NCI-H2196 (cell line): ENCODE measurements around the gene CXCR3.

ENCODE experiments used
- DNase-seq: peaks from one replicate; lab custom pipeline; 2025; ENCODE audit not compliant: unreplicated experiment; lab: John Stamatoyannopoulos, UW

CXCR3 gene

DNA sequence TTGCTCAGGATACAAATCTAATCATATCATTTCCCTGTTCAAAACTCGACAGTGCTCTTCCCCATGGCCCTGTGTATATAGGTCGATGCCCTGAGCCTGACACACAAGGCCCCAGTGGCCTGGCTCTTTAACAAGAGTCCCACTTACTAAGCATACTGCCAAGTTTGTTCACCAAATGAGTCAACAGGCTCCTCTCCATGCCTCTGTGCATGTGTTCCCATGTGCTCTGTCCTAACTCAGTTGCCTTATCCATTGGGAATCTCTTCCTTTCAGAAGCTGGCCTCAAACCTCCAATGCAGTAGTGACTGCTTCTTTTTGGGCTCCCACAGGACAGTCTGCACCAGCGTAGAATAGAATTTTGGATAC is 18.9 kb upstream of the CXCR3 start:
- no peak for DNase-seq

DNA sequence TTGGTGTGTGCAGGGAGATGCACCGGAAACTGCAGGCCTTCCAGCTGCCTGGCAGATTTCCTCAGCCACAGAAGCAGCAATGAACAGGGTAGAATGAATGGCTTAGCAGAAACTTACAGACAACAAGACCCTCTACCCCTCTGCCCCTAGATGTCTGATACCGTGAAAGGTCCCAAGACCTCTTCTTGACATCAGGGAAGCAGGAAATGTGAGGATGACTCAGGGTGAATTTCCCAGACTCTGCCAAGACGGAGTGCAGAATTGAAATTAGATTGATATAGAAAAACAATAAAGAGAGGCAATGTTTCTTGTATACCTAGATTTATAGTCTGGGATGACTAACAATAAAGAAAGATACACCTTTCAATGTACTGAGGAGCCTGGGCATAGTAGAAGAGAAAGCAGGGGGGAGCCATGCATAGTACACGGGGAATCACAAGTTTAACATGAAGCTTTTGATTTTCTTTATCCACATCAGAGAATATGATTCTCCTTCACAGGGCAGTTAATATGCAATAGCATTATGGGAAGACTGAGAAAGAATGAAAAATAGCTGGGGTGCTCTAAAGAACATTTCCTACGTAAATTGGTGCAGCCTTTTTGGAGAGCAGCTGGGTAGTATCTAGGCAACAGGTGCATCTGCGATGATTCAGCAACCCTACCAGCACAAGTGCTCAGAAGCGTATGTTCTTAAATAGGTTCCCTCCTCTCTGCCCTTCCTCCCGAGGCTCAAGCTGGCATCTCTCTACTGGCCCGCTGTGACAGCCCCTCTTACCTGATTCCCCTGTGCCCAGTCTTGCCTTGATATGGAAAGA is 18.3 kb upstream of the CXCR3 start:
- no peak for DNase-seq

DNA sequence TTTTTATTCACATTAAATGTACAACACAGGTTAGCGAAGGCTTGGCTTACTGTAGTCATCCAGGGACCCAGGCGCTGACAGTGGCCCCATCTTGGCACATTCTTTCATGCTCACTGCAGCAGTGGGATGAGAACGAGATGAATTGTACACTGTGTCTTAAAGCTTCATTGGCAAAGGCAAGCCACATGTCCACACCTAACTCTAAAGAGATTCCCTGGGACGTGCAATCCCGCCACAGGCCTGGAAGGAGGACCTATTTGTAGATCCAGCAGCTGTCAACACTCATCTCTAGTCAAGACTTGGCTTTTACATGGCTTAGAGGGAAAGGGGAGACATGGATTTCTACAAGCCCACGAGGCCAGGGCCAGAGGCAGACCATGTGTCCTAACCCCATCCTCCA is 16.1 kb upstream of the CXCR3 start:
- DNase-seq, result no peak

DNA sequence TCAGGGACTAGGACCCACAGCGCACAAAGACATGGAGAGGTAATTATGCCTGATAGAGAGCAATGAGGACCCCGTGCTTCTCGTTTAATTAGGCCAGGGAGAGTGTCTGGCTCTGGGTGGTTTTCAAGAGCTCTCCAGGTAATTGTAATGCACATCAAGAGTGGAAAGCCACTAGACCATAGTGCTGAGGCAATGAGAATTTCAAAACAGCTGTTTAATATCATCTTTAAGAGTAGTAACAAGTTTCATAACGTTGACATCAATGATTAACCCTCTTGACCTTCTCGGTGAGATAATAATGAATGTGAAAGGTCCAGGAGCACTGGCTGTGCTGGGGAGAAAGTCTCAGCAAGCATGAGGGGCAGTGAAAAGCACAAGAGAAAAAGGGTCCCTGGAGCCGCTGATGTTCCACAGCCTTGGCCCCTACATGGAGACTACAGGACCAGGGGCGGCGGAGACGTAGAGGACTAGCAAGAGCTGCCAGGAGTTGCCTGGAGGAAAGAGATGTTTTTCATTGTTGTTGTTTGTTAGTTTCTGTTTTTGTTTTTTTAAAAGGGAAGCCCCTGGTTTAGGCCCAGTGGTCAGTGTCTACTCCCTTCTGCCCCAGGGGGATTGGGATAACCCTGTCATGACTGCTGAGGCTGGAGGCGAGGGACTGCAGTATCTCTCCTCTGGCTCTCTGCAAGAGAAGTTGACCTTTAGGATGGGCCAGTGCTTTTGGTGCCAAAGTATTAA is 14.8 kb upstream of the CXCR3 start:
- DNase-seq, result no peak

DNA sequence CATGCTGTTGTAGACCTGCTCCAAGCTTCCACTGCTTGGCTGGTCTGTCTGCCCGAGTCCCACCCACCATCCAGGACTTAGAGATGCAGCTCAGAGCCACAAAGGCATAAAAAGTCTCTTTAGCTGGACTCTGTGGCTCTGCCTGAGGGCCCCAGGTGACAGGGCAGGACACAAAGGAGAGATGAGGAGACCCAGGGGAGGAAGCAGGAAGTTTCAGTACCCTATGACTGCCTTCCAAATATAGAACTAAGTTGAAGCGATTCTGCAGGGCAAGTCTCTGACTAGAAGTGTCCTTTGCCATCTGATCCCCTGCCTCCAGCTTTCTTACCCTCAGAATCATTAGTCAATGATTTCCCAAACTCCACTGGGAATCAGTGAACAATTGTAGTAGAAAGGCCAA is 11.2 kb upstream of the CXCR3 start:
- no peak for DNase-seq

DNA sequence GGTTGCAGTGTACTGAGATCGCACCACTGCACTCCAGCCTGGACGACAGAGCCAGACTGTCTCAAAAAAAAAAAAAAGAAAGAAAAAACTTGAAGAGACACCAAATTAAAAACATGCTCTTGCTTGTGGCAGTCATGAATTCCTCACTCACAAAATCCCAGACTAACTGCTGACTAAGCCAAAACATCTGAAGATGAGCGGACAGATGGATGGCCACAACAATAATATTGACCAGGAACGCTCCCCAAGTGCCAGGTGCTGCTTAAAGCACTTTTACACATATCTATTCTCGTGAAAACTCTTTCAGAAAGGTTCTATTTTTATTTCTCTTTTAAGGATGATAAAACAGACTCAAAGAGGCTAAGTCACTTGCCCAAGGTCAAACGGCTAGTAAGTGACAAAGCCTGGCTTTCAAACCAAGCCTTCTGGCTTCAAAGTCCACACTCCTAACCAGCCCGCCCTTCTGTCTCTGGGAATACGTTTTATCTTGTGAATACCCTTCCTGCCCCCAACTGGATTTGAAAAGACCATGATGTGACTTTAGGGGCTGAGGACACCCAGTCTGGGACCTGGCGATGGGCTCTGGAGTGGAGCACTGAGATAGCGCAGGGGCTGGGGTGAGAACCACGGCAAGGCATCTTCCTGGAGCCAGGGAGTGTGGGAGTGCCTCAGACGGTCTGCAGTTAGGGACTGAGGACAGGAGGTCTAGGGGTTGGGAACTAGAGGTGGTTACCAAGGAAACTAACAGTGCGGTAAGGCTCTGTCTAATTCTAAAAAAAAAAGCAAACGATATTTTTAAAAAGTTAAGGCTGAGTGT is 9.5 kb upstream of the CXCR3 start:
- DNase-seq, result no peak

DNA sequence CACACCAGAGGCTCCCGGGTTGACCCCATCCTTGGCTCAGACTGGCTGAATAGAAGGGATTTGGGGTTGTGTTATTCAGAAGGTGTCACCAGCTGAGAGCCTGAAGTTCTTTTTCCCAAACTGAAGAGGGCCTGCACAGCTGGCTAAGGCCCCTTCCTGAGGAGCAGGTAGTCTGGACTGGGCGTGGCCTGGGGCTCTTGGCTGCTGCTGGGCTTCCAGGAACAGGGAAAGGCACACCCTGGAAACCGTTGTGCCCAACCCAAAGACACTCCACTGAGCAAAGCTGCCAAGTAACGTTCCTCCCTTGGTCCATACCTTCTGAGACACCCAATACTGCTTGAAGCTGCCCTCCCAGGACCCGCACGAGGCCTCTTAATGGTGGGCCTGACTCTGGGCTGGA is 8.3 kb upstream of the CXCR3 start:
- DNase-seq, result no peak

DNA sequence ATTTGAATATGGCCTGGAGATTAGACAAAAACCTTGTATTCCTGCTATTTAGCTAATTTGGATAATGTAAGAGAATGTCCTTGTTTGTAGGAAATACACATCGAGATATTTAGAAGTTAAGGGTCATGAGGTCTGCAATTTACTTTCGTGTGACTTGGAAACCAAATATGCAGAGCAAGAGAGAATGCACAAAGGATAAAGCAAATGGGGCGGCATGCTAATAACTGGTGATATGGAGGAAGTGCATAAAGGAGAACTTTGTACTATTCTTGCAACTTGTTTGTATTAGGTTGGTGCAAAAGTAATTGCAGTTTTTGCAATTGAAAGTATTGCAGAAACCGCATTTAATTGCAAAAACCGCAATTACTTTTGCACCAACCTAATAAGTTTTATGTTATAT is 7.2 kb upstream of the CXCR3 start:
- DNase-seq, result no peak

DNA sequence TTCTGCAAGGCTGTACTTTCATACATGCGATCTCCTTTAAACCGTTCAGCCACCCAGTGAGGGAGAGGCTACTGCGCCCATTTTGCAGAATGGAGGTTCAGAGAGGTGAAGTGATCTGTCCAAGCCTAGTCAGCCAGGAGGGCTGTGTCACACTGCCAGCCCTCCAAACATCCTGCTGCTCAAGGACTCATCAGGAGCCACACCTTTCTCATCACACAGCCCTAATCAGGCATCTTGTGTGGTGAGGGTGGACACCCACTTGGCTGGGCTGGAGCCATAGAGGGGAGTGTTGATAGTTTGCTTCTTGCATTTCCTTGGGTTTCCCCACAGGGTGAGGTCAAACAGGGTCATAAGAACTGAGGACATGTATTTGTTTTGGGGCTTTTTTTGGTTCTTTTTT is 5.4 kb upstream of the CXCR3 start:
- no peak for DNase-seq

DNA sequence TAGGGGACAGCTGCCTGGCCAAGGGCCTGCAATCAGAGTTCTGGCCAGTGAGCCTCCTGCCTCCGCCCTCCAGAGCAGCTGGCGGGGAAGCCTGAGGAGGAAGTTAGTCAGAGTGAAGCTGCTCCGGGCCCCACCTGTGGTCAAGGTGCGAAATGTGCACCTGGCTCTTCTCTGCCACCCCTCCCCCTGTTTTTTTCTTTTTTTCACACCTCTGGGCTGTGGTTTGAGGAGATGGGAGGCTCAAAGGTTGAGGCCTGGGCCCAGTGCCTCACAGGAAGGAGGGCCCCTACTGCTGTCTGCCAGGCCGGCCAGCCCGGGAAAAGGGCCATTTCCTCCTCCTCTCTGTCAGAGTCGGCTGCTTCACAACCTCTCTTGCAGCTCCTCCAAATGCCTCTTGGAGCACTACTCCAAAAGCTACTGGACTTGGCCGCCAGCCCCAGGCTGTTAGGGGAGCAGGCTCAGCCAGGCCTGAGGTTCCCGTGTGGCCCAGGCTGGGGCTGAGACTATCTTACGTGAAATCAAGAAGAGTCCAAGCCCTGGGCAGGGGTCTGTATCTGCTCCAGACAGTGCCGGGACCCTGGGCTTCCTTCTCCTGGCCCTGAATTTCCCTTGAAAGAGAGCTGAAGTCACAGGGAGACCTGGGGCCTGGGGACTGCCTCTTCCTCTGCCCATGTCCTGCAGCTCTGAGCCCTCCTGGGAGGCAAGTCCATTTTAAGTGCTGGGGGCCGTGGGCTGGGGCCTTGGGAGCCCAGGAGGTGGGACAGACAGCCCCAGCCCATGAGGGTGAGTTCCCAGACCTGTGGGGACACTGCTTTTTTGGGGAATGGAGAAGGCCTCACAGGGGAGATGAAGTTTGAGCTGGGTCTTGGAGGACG is 4.5 kb upstream of the CXCR3 start:
- peak; percentile 71 for DNase-seq

DNA sequence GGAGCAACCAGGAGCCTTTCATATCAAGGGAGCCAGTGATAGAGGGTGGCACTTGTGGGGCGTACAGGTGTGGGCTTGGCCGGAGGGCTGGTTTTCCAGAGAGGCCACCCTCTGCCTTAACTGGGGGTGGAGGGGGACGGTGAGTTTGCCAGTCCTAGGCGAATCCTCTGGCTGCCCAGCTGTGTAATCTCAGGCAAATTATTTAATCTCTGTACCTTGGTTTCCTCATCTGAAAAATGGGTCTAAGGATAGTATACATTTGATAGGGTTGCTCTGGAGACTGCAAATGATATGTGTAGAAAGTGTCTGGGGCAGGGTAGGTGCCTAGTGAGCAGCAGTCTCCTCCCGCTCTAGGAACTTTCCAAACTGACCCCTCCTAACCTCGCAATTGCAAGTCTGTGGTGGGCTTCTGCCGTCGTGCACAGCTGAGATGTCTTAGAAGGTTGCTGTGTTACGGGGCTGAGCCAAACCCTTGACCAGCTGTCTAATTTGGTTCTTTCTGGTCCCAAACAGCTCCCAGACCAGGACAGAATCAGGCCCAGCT is 3.8 kb upstream of the CXCR3 start:
- no peak for DNase-seq

DNA sequence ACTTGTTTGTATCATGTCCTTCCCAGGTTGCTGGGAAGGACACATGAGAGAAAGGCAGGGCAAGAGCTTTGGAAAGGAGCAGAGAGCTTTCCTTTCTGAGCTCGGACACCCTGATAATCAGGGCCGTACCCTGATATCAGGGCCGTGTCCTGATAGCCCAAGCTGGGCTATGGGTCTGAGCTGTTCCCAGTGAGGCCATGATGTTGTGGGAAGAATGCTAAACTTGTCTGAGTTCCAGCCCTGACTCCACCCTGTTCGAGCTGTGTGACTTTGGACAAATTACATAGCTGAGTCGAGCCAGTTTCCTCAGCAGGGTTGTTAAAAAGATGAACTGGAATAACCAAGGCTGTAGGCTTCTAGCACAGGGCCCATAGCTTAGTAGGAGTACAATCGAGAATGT is 3.3 kb upstream of the CXCR3 start:
- DNase-seq, result no peak

DNA sequence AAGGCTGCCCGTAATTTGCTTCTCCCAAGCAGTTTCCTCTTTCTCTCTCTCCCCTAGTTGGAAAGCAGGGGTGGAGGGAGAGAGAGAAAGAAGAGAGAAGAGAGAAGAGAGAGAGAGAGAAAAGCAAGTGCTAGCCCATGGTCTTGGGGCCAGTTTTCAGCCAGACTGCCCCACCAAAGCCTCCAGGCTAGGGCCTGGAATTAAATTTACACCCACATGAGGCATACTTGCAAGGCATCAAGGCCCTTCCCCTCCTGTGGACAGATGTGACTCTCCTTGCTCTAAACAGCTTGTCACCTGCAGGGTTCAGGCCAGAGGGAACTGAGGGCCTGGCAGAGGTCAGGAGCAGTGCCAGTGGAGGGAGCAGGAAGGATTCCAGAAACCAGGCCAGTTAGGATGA is 1.7 kb upstream of the CXCR3 start:
- DNase-seq, result no peak

DNA sequence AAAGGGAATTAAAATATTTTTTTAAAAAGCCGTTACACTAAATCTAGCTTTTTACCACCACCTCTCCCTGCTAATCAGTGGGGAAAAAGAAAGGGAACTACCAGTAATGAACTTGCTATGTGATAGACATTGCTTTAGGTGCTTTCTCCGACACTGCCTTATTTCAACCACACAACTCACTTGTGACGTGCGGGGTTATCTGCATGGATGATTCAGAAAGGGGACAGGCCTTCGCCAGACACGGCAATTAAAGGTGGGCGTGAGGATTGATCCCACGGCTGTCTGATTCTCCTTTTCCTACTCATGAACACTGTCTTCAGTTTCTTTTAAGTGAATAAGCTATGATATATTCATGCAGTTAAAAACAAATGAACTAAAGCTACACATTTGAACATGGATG is 882 bp upstream of the CXCR3 start:
- no peak for DNase-seq

DNA sequence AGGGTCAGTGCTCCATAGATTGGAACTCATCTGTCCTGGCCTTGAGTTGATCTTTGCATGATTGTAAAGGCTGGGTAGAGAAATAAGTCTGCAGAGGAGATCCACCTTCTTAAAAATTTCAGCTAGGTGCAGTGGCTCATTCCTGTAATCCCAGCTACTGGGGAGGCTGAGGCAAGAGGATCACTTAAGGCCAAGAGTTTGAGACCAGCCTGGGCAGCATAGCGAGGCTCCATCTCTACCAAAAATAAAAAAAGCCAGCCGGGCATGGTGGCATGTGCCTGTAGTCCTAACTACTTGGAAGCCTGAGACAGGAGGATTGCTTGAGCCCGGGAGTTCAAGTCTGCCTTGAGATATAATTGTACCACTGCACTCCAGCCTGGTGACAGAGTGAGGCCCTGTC is 476 bp upstream of the CXCR3 start:
- no peak for DNase-seq

DNA sequence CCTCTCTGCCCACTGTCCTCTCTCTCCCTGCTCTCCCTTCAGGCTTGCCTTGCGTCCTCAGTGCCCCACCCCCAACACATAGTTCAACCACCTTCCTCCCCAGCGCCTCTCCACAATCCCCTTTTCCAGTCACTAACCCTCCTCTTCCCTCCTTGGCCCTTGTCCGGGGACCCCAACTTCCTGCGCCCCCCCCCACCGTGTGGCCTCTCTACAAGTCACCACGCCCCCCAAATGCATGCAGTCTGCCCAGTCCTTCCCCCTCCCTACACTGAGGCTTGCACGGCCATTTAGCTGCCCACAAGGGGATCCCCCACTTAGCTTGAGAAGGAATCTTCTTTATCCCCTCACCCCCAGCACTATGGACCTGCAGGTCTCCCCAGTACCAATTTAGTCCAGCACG is 569 bp downstream of the CXCR3 start:
- DNase-seq, result no peak

DNA sequence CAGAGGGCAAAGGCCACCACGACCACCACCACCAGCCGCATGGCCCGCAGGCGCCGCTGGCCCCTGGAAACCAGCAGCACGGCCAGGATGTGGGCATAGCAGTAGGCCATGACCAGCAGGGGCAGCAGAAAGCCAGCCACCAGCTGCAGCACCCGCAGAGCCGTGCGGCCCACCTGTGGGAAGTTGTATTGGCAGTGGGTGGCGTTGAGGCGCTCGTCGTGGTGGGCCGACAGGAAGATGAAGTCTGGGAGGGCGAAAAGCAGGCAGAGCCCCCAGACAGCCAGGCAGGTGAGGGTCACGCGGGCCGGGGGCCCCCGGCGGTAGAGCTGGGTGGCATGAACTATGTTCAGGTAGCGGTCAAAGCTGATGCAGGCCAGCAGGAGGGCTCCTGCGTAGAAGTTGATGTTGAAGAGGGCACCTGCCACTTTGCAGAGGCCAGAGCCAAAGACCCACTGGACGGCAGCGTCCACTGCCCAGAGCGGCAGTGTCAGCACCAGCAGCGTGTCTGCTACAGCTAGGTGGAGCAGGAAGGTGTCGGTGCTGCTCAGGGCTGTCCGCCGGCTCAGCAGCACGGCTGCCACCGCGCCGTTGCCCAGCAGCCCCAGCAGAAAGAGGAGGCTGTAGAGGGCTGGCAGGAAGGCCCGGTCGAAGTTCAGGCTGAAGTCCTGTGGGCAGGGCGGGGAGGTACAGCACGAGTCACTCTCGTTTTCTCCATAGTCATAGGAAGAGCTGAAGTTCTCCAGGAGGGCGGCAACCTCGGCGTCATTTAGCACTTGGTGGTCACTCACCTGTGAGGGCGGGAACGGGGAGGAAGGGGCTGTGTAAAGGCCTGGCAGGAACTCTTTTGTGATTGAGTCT is 1.4 kb downstream of the CXCR3 start:
- no peak for DNase-seq

DNA sequence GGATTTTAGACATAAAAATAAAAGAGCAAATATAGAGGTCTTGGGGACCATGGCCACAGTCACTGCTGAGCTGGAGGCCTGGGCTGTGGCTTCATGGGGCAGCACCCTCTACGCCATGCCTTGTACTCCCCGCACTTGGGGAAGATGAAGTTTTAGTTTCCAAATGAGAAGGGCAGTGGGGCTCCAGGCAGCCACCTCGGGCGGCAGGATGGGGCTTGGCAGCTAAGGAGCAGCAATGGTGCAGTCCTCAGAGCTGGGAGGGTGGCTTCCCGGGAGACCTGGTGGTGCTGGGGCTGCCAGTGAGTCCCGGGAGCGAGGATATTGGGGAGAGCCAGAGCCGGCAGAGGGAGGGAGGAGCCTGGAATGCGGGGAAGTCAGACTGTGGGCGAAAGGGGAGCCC is 2.4 kb downstream of the CXCR3 start:
- no peak for DNase-seq

DNA sequence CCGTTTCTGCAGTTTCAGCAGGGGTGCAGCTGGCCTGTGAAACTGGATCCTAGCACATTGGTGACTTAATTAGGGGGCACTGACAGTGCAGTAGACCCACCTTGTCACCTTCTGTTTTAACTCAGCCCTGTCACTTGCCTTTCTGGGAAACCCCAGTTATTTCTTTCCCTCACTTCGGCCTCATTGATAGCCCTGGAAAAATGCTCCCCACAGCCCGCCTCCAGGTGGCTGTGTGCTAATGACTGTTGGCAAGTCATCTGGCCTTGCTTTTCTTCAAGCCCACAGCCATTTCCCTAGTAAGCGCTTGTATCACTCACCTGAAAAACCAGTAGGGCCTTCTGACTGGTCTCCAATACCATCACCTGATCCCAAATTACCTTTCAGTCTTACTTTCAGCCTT is 3.3 kb downstream of the CXCR3 start:
- no peak for DNase-seq

DNA sequence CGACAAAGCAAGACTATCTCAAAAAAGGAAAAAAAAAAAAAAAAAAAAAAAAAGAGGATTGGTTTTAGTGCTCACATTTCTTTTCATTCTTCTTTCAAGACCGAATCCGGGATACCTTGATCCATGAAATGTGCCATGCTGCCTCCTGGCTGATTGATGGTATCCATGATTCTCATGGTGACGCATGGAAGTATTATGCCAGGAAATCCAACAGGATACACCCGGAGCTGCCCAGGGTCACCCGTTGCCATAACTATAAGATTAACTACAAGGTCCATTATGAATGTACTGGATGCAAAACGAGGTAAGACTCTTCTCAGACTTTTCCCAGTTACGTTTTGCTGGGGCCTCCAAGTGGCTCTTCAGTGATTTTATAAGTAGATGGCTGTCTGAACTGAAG is 6.1 kb downstream of the CXCR3 start:
- DNase-seq, result no peak
